ENCODE measurements around the gene RPL18.

The RPL18 gene

GRCh38 chr19:48627865-48628314, 8.9 kb upstream of the RPL18 start:
- no peaks in the 10 kb centered on the region for H3K9me3 ChIP-seq (ENCODE audit: control insufficient read depth, low read length)
- peaks cover 24% of the 10 kb centered on the region for H3K4me1 ChIP-seq (ENCODE audit: control insufficient read depth, insufficient read depth, low read length)
- H3K4me3 ChIP-seq (ENCODE audit: low read length) = no peak overlapping the region
- H3K36me3 ChIP-seq (ENCODE audit: control insufficient read depth, insufficient read depth, low read length, severe bottlenecking) = peaks cover 4% of the 10 kb centered on the region
- no peak overlapping the region for H3K9ac ChIP-seq (ENCODE audit: low read length)
- H3K27me3 ChIP-seq (replicated peaks; ENCODE audit: control insufficient read depth, insufficient read depth, low read length) = no peaks in the 10 kb centered on the region
- DNase-seq (ENCODE audit: low read depth) = no peak

GRCh38 chr19:48627201-48627864, 8.4 kb upstream of the RPL18 start:
- peaks cover 24% of the 10 kb centered on the region for H3K4me1 ChIP-seq (ENCODE audit: control insufficient read depth, insufficient read depth, low read length)
- no peak for DNase-seq (ENCODE audit: low read depth)
- no peak overlapping the region for H3K4me3 ChIP-seq (ENCODE audit: low read length)
- H3K27me3 ChIP-seq (replicated peaks; ENCODE audit: control insufficient read depth, insufficient read depth, low read length) = no peaks in the 10 kb centered on the region
- peaks cover 4% of the 10 kb centered on the region for H3K36me3 ChIP-seq (ENCODE audit: control insufficient read depth, insufficient read depth, low read length, severe bottlenecking)
- no peak overlapping the region for H3K9ac ChIP-seq (ENCODE audit: low read length)
- H3K9me3 ChIP-seq (ENCODE audit: control insufficient read depth, low read length) = no peaks in the 10 kb centered on the region

DNA sequence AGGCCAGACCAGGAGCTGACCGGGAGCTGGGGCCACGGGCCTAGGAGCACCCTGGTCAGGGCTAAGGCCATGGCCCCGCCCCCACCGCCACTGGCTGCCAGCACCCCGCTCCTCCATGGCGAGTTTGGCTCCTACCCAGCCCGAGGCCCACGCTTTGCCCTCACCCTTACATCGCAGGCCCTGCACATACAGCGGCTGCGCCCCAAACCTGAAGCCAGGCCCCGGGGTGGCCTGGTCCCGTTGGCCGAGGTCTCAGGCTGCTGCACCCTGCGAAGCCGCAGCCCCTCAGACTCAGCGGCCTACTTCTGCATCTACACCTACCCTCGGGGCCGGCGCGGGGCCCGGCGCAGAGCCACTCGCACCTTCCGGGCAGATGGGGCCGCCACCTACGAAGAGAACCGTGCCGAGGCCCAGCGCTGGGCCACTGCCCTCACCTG, 6.9 kb upstream of the RPL18 start:
- H3K36me3 ChIP-seq (ENCODE audit: control insufficient read depth, insufficient read depth, low read length, severe bottlenecking) = peaks cover 4% of the 10 kb centered on the region
- H3K27me3 ChIP-seq (replicated peaks; ENCODE audit: control insufficient read depth, insufficient read depth, low read length) = no peaks in the 10 kb centered on the region
- peaks cover 26% of the 10 kb centered on the region for H3K4me1 ChIP-seq (ENCODE audit: control insufficient read depth, insufficient read depth, low read length)
- no peak overlapping the region for H3K9ac ChIP-seq (ENCODE audit: low read length)
- H3K9me3 ChIP-seq (ENCODE audit: control insufficient read depth, low read length) = no peaks in the 10 kb centered on the region
- DNase-seq (ENCODE audit: low read depth) = no peak
- H3K4me3 ChIP-seq (ENCODE audit: low read length) = no peak overlapping the region

DNA sequence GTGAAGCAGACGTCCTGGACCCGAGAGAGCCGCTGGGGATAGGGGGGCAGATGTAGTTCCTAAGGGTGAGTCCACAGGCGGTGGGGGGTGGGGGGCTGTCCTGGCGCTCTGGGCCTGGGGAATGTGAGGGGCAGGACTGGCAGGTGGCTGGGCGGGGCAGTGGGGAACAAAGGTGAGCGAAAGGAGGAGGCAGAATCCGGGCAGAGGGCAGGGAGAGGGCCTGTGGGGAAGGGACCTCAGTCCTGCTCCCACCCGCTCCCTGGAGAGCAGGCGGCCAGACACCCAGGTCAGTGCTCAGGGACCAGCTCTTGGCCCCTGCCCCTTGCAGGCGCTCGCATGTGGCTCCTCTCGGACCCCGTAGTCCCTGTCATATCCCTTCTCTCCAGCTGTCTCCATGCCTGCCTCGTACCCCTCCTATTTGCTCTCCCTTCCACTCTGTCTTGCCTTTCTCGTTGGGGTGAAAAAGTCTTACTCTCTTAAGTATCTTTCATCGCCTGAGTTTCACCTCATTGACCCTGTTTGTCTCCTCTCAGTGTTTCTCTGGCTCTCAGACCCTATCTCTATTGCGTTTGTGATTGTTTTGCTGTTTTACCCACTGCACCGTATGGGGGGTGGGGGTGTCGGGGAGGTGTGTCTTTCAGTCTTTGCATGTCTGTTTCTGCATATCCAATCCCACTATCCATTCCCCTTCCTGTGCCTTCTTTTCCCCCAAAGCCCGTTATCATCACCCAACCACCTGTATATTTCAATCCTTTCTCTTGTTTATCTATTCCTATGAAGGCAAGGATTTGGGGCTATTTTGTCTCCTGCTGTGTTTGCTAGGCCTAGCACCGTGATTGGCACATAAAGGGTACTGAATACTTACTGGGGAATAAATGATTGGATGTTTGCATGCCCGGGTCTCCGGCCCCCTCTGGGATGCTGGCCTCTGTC, 6.1 kb upstream of the RPL18 start:
- Histone ChIP-seq H3K27me3 (replicated peaks; ENCODE audit: control insufficient read depth, insufficient read depth, low read length) (no peaks in the 10 kb centered on the region), H3K4me3 (ENCODE audit: low read length) (peak overlapping the region; percentile 83), H3K36me3 (ENCODE audit: control insufficient read depth, insufficient read depth, low read length, severe bottlenecking) (peaks cover 4% of the 10 kb centered on the region), H3K9ac (ENCODE audit: low read length) (peak overlapping the region; percentile 88), H3K4me1 (ENCODE audit: control insufficient read depth, insufficient read depth, low read length) (peaks cover 29% of the 10 kb centered on the region), H3K9me3 (ENCODE audit: control insufficient read depth, low read length) (no peaks in the 10 kb centered on the region)
- DNase-seq (ENCODE audit: low read depth) = no peak

DNA sequence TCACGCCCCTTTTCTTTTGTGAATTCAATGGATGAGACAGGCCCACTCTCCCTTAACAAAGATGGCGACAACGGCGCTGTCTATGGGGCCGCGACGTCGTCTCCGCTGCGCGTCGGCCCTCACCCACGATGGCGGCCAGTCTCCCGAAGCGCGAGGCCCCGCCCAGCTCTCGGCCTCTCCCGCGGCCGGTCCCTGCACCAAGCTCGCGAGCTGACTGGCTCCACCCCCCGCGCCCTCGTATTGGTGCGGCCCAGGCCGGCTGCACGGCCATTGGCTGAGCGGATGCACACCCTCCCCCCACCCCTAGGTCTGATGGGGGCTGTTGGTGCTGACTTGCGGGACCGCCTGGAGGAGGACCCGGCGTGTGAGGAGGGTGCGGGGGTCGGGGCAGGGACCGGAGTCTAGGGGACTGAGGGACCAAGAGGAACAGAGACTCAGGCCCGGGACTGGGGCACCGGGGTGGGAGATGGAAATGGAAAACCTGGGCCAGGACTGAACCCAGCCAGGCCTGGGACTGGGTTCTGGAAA, 5.2 kb upstream of the RPL18 start:
- peak; percentile 99 for DNase-seq (ENCODE audit: low read depth)
- peaks cover 32% of the 10 kb centered on the region for H3K4me1 ChIP-seq (ENCODE audit: control insufficient read depth, insufficient read depth, low read length)
- H3K4me3 ChIP-seq (ENCODE audit: low read length) = peak overlapping the region; percentile 83
- peaks cover 4% of the 10 kb centered on the region for H3K36me3 ChIP-seq (ENCODE audit: control insufficient read depth, insufficient read depth, low read length, severe bottlenecking)
- H3K9me3 ChIP-seq (ENCODE audit: control insufficient read depth, low read length) = no peaks in the 10 kb centered on the region
- H3K27me3 ChIP-seq (replicated peaks; ENCODE audit: control insufficient read depth, insufficient read depth, low read length) = no peaks in the 10 kb centered on the region
- peak overlapping the region; percentile 88 for H3K9ac ChIP-seq (ENCODE audit: low read length)

GRCh38 chr19:48623556-48624066, 4.6 kb upstream of the RPL18 start:
- H3K4me1 ChIP-seq (ENCODE audit: control insufficient read depth, insufficient read depth, low read length) = peaks cover 32% of the 10 kb centered on the region
- peak overlapping the region; percentile 87 for H3K9ac ChIP-seq (ENCODE audit: low read length)
- DNase-seq (ENCODE audit: low read depth) = peak; percentile 26
- peaks cover 4% of the 10 kb centered on the region for H3K36me3 ChIP-seq (ENCODE audit: control insufficient read depth, insufficient read depth, low read length, severe bottlenecking)
- no peaks in the 10 kb centered on the region for H3K9me3 ChIP-seq (ENCODE audit: control insufficient read depth, low read length)
- H3K27me3 ChIP-seq (replicated peaks; ENCODE audit: control insufficient read depth, insufficient read depth, low read length) = no peaks in the 10 kb centered on the region
- H3K4me3 ChIP-seq (ENCODE audit: low read length) = peak overlapping the region; percentile 73

DNA sequence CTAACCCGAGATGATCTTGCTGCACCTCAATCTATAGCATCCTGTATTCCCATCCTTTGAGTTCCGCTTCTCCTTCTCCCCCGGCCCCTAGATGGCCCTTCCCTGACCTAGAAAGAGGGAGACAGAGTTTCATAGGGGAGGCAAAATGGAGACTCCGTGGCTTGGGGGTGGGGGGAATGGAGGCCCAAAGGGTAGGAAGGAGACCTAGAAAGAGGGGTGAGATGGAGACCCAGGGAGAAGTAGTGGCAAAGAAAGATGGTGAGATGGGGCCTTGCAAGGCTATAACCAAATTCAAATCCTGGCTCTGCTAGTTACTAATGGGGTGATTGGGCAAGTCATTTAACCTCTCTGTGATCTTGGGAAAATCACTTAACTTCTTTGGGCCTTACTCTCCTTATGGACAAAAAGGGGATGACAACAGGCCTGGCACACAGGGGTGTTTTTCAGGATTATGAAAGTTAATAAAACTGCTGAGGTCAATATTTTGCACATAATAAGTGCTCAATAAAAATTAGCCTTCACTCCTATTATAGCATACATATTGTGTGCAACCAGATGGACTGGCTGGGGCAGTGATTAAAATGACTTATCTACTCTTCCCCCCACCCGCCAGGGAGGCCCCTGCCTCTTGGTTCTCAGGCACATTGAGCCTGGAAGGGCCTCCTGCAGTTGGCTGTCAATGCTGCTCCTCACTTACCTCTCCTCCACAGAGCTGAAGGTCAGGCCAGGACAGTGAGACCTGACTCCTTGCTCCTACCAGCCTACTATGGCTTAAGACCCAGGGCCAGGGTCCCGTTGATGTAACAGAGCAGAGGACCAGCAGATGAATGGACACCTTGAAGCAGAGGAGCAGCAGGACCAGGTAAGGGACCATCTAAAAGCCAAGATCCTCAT, 961 bp upstream of the RPL18 start:
- no peaks in the 10 kb centered on the region for H3K9me3 ChIP-seq (ENCODE audit: control insufficient read depth, low read length)
- H3K4me3 ChIP-seq (ENCODE audit: low read length) = peak overlapping the region; percentile 99
- H3K9ac ChIP-seq (ENCODE audit: low read length) = peak overlapping the region; percentile 99
- peak; percentile 66 for DNase-seq (ENCODE audit: low read depth)
- no peaks in the 10 kb centered on the region for H3K27me3 ChIP-seq (replicated peaks; ENCODE audit: control insufficient read depth, insufficient read depth, low read length)
- H3K36me3 ChIP-seq (ENCODE audit: control insufficient read depth, insufficient read depth, low read length, severe bottlenecking) = peaks cover 27% of the 10 kb centered on the region
- peaks cover 51% of the 10 kb centered on the region for H3K4me1 ChIP-seq (ENCODE audit: control insufficient read depth, insufficient read depth, low read length)

DNA sequence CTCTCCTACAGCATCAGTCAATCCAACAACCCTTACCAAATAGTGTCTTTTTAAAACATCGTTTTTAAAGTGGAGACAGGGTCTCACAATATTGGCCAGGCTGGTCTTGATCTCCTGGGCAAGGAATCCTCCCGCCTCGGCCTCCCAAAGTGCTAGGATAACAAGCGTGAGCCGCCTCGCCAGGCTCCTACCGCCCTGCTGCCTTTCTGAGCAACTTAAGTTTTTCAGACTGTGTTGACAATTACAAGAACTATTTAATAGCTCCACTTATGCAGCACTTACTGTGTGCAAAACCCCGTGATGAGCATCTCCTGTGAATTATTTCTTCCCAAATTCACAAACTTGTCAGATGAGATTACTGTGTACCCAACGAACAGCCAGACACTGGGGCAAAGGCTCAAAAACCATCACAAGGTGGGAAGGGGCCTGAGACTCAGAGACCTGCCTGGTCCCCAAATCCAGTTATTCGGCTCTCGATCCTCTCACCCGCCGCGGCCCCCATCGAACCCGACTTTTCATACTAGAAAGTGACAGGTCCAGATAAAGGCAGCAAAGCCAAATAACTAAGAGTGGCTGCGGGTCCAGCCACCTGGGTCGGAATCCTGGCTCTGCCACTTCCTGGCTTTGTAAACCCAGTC, 581 bp downstream of the RPL18 start:
- H3K27me3 ChIP-seq (replicated peaks; ENCODE audit: control insufficient read depth, insufficient read depth, low read length) = no peaks in the 10 kb centered on the region
- H3K9ac ChIP-seq (ENCODE audit: low read length) = peak overlapping the region; percentile 100
- H3K36me3 ChIP-seq (ENCODE audit: control insufficient read depth, insufficient read depth, low read length, severe bottlenecking) = peaks cover 30% of the 10 kb centered on the region
- H3K4me3 ChIP-seq (ENCODE audit: low read length) = peak overlapping the region; percentile 99
- no peaks in the 10 kb centered on the region for H3K9me3 ChIP-seq (ENCODE audit: control insufficient read depth, low read length)
- peaks cover 39% of the 10 kb centered on the region for H3K4me1 ChIP-seq (ENCODE audit: control insufficient read depth, insufficient read depth, low read length)
- DNase-seq (ENCODE audit: low read depth) = peak; percentile 46

DNA sequence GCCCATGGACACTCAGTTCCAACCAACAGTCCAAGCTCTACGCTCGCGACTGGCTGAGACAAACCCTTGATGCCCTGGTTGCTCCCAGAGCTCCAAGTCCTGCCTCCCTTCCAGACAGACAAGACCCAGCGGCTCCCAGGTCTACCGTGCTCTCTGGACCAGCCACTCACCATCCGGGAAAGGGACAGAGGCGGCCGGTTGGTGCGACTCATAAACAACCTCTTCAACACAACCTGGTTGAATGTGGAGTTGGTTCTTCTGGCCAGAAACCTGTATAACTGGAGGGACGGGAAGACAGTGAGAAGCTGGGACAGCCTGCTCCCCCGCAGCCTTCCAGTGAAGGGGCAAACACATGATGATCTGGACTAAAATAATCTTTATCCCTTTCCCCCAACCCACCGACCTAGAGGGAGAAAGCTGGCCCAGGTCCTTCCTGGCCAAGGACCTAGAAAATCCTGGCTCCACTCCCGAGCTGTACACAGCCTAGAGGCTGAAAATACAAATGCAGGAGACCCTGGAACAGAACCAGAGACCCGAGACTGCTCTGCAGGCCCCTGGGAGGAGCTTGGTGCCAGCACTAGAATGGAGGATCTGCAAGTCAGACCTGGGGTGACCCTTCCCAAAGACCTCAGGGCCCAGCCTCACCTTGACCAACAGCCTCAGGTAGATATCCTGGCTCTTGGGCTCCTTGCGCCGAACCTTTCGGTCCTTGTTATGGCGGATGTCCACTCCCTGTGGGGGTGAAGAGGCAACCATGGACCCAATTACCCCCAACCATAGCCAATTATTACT, 1.6 kb downstream of the RPL18 start:
- Histone ChIP-seq H3K9me3 (ENCODE audit: control insufficient read depth, low read length) (no peaks in the 10 kb centered on the region), H3K27me3 (replicated peaks; ENCODE audit: control insufficient read depth, insufficient read depth, low read length) (no peaks in the 10 kb centered on the region), H3K36me3 (ENCODE audit: control insufficient read depth, insufficient read depth, low read length, severe bottlenecking) (peaks cover 30% of the 10 kb centered on the region), H3K4me1 (ENCODE audit: control insufficient read depth, insufficient read depth, low read length) (peaks cover 29% of the 10 kb centered on the region), H3K4me3 (ENCODE audit: low read length) (peak overlapping the region; percentile 99), H3K9ac (ENCODE audit: low read length) (peak overlapping the region; percentile 100)
- no peak for DNase-seq (ENCODE audit: low read depth)

All from adipocyte (in vitro differentiated cells).